GM21717 (cell line): Measurements from ENCODE around the gene TPK1.
A peak's percentile ranks its signal among the peaks of the same experiment; 100 is the strongest.

ENCODE experiments used
- ATAC-seq: cut with Tn5 transposase; IDR thresholded peaks from one replicate; pipeline ENCODE4 v1.9.1; 2021; ENCODE audit warnings: mild to moderate bottlenecking, moderate library complexity; ENCODE audit not compliant: unreplicated experiment

TPK1 gene

GRCh38 chr7:144488977-144489376 is 346.9 kb downstream of the TPK1 start:
- no peak for ATAC-seq

DNA sequence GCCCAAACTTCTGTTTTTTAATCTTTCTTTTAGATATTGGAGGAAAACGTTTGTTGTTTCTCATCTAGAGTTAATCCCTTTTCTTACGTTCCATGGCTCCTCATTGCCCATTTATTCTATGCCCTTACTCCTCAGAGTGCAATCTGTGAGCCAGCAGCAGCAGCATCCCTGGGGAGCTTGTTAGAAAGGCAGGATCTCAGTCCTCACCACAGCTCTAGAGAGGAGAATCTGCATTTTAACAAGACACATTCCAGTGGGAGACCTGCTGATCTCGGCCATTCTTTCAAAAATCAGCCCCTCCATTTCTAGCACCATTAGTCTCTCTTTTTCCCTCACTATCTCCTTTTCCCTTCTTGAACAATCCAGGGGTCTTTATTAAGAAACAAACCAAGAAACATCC is 348.0 kb downstream of the TPK1 start:
- ATAC-seq: no peak

- ATAC-seq: no peak
These were observed 351.4 kb downstream of the TPK1 start for GRCh38 chr7:144484445-144484844.

DNA sequence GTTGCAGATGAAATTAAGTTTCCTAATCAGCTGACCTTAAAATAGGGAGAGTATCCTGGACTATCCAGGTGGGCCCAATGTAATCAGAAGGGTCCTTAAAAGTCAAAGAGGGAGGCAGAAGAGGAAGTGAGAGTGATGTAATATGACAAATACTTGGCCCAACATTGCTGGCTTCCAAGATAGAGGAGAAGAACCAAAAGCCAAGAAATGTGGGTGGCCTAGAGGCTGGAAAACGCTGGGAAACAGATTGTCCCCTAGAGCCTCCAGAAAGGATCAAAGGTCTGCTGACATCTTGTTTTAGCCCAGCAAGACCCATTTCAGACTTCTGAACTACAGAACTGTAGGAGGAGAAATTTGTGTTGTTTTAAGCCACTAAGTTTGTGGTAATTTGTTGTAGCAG is 352.7 kb downstream of the TPK1 start:
- no peak for ATAC-seq

GRCh38 chr7:144481833-144482232 is 354.0 kb downstream of the TPK1 start:
- no peak for ATAC-seq

- ATAC-seq: no peak
These were observed 358.5 kb downstream of the TPK1 start for GRCh38 chr7:144477348-144477747.

DNA sequence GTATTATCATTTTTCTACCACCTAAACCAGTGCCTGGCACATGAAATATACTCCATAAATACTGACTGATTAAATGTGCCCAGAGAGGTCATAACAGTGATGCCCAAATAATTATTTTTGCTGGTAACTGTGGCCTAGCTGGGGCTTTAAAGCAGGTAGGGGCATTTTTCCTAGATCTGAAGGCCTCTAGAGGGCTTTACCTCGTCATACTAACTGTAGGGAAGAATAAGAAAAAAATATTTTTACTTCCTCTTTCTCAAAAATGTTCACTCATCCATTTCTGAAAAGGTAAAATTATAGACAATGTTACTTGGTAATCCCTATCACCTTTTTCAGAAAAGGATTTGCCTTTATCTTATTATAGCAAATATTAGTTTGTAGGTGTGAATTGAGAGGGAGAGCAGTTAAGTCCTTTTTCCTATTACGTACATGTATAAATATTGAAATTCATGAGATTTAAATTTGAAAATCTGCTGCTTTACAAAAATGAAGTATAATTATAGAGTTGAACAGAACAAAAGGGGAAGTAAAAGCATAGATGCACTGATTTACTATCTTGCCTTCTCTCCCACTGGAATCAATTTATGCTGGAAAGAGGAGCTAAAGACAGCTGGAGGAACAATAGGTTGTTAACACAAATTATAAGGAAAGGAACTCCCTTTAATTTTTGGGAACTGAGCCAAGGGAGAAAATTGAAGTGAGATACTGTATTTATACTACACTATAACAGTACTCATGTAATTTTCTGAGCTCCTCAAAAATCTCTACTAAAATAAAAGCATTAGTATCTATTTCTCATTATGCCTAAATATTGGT is 360.8 kb downstream of the TPK1 start:
- no peak for ATAC-seq

DNA sequence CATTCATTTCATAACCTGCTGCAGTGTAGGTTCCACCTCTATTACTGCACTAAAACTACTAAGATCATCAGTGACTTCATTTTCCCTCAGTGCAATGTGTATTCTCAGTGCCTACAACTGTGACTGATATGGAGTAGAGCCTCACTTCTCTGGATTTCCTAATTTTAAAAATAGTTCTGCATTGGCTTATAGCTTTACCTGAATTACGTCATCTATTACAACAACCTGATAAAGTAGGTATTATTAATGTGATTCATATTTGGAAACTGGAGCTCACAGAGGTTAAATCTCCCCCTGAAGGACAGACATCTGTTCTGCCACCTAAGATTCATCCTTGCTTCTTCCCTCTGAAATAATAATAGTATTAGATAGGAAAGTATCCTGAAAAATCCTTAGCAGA is 361.5 kb downstream of the TPK1 start:
- no peak for ATAC-seq

DNA sequence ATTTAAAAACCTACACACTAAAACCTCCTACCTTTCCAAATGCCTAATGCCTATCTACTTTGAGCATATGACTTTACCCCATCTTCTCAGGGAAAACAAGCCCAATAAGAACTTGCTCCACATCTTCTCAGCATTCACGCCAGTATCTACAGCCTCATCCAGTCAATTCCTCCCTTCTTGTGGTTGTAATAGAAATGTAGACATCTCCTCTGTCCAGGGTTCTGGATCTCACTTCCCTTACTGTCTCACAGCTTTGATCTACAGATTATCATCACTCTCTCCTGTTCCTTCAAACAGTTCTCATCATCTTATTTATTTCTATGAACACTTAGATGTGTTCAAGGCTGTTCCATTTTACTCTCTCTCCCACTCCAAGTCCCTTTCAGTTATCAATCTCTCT is 361.9 kb downstream of the TPK1 start:
- ATAC-seq: no peak

- ATAC-seq: no peak
These were observed 365.8 kb downstream of the TPK1 start for GRCh38 chr7:144470078-144470477.

DNA sequence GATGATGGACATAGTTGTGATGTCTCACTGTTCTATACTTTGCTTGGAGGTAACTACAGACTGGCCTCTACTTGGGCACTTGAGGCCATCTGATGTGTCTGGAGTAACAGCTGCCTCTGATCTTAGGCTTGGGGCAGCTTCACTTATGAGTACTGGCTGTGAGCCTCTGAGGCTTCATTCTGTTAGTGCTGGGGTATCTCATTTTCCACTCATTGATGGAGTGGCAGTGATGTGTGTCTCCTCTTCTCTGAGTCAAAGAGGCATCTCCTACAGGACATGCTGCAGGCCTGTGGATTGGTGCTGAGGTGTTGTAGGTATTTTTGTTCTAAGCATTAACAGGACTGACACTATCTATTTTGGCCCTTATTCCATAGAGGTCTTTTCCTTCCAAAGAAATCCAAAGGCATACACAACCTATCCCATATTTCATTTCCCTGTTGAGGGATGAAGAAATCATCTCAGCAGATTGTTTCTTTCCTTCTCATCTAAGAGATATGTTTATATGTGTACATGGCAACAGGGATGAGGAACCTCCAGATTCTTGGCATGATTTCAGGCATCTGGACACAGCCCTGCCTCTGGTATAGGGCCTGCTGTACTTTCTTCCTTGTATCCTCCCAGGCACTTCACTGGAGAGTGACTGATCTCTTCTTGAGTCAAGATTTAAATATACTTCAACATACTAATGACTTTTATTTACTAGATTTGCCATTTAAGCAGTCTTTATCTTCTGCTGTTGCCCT is 366.7 kb downstream of the TPK1 start:
- no peak for ATAC-seq

GRCh38 chr7:144459635-144460034 is 376.2 kb downstream of the TPK1 start:
- no peak for ATAC-seq

- ATAC-seq: no peak
These were observed 380.8 kb downstream of the TPK1 start for GRCh38 chr7:144455040-144455404.

DNA sequence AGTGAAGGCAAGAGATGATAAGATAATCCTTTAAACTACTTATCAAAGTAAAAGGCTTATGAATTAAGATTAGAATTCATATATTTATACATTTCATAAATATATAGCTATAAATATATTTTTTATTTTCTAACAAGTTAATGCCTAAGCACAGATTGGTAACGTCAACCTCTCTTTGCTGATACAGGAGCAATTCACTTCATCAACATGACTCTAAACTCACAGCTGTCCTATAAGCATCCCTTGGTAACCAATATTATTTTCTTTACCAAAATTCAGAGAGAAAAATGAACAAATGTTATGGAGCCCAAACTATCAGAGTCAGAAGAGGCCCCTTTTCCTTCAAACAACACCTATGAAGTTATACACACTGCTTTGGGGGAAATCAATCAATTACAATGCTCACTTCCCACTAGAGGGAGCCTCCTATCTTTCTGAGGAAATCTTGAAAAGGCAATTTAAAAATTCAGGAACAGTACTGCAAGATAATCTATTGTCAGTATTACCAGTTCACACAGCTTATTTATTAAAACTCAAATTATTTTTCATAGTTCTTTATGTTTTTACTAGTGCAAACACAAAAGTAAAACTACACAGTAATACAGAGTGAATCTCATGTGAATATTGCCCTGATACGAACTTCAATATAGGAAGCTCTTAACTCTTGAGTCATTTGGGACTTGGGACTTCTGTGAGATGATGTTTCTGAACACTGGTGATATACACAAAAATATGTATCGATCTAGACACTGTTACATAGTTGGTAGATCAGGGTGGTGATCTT is 381.4 kb downstream of the TPK1 start:
- ATAC-seq: no peak

GRCh38 chr7:144452064-144452463 is 383.8 kb downstream of the TPK1 start:
- ATAC-seq: no peak

DNA sequence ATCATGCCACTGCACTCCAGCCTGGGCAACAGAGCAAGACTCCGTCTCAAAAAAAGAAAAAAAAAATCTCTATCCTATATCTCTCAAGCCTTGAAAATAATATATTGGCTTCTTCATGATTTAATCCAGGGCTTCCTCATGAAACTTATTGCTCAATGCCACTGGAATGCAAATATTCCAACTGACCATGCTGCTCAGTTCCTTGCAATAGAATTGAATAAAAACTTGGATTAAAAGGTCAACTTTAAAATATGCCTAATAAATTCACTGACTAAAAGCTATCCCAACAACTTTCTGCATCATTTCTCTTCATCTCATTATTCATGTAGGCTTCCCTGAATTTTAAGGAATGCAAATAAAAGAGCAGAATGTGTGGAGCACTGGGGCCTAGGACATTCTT is 390.3 kb downstream of the TPK1 start:
- ATAC-seq: no peak

DNA sequence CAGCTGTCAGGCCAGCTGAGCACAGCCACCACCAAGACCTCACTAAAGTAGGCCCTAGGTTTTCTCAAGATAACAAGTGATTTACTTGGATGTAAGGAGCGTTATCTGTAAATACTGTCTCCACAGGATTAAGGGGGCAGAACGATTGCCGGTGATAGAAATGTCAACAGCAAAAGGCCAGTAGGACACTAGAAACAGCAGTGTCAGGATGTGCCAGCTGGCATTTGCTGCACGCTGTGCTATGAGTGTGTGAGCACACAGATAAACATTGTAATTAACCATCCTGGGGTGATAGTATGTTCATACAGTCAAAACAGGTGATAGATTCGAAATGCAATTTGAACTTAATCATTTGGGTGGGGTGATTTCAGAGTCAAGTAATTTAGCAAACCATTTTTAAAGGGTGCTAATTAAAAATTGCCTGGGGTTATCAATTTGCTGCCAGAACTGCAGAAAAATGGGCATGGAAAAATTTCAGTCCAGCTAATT is 396.1 kb downstream of the TPK1 start:
- ATAC-seq: no peak

DNA sequence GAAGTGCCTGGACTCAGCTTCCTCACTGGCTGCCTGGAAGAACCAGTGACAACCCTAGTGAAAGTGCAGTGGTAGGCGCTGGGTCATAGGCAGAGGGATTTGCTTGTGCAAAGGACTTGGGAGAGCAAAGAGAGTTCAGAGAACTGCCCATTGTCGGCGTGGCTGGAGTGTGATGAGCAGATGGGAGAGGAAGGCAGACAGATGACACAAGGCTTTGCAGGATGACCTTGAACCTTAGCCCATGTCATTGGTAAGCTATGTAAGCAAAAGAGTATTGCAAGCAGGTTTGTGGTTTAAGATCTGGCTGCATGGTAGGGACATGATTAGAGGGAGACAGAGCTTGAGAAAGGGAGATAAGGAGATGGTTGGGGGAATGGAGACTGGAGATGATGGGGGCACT is 397.1 kb downstream of the TPK1 start:
- ATAC-seq: no peak

DNA sequence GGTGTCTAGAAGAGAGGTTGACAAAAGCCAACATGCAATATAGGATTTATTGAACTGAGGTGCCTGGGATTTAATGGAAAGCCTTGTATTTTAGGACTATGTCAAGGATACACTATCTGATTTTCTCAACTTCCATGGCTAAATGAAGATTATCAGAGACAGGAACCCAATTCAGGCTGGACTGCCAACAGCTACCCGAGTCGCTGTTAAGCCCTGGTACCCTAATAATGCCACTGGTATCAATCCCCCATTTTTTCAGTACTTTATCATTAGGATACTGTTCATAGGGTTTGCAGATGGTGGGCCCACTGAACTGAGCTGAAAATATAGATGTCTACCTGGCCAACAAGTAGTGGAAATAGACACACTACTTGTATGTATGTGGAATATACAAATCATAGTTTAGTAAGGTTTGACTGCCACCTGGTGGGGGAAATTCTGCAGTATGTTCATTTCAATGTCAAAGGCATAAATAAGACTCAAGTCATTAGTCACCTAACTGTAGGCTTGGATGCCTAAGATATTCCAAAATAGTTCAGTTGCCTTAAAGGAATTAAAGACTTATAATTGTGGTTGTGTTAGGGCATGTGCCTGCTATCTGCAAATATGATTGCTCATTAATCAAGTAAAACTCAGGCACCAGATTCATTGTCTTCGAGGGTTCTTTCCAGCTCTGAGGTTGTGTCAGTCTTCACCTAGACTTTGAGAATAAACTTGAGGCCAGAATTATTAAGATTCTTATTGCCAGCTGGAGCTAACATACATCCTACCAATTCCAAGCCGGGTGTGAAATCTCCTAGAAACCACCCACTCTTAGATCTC is 398.3 kb downstream of the TPK1 start:
- ATAC-seq: peak; percentile 66

DNA sequence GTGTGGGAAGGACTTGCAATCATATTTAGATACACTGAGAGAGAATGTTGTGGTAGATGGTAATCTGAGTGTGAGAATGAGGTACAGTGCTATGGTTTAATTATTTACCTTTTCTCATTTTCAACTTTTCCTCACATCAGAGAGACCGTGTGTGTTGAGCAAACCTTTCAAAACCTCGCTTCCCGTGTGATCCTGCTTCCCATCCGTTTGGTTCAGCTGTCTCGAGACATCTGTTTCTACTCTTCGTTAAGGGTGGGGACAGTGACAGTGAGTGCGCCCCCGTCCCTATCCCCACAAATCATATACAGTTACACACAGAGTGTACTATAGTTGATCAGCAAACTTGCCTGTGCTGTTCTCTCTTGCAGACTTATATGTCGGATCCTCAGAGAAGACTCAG is 399.4 kb downstream of the TPK1 start:
- no peak for ATAC-seq

GRCh38 chr7:144428431-144428830 is 407.4 kb downstream of the TPK1 start:
- no peak for ATAC-seq
